ENCODE results near the gene LARP6.
"Not testable (repeated sequence)": the region's sequence is repeated elsewhere in the genome, so short reads cannot be mapped to it uniquely, and the experiment has no call there.

Gene LARP6

GRCh38 chr15:70853973-70854665, at the start of gene LARP6:
TSS of gene LARP6 (minus strand) at chr15:70854157. CDS start at chr15:70854088, 69 bp downstream.
- DNase-seq (ENCODE audit: low spot score) = peak; percentile 69

- peak; percentile 49 for DNase-seq (ENCODE audit: low spot score)
Measured at GRCh38 chr15:70902107-70902506, 48.1 kb upstream of the LARP6 start.

GRCh38 chr15:70892912-70893560, 39.1 kb upstream of the LARP6 start:
- no peak for DNase-seq (ENCODE audit: low spot score)

GRCh38 chr15:70892002-70892911, 38.3 kb upstream of the LARP6 start, which contains the start of the genes LRRC49 and THAP10:
TSS of gene LRRC49 (plus strand) at chr15:70892826. CDS start at chr15:70892895, 69 bp downstream.
TSS of gene THAP10 (minus strand) at chr15:70892433. CDS start at chr15:70892272, 161 bp downstream.
- peak; percentile 65 for DNase-seq (ENCODE audit: low spot score)

- no peak for DNase-seq (ENCODE audit: low spot score)
Measured at GRCh38 chr15:70882361-70882760, 28.4 kb upstream of the LARP6 start.

- DNase-seq (ENCODE audit: low spot score) = no peak
Measured at GRCh38 chr15:70880781-70881180, 26.8 kb upstream of the LARP6 start.

- DNase-seq (ENCODE audit: low spot score) = peak; percentile 64
Measured at GRCh38 chr15:70879401-70879800, 25.4 kb upstream of the LARP6 start.

- DNase-seq (ENCODE audit: low spot score) = no peak
Measured at GRCh38 chr15:70876683-70877082, 22.7 kb upstream of the LARP6 start.

GRCh38 chr15:70876011-70876410, 22.1 kb upstream of the LARP6 start:
- no peak for DNase-seq (ENCODE audit: low spot score)

- no peak for DNase-seq (ENCODE audit: low spot score)
Measured at GRCh38 chr15:70875001-70875782, 21.2 kb upstream of the LARP6 start.

- no peak for DNase-seq (ENCODE audit: low spot score)
Measured at GRCh38 chr15:70873232-70874054, 19.5 kb upstream of the LARP6 start.

GRCh38 chr15:70871490-70871889, 17.5 kb upstream of the LARP6 start:
- not testable (repeated sequence) for DNase-seq (ENCODE audit: low spot score)

- peak; percentile 60 for DNase-seq (ENCODE audit: low spot score)
Measured at GRCh38 chr15:70870051-70870450, 16.1 kb upstream of the LARP6 start.

GRCh38 chr15:70869346-70869745, 15.4 kb upstream of the LARP6 start:
- DNase-seq (ENCODE audit: low spot score) = no peak

- DNase-seq (ENCODE audit: low spot score) = no peak
Measured at GRCh38 chr15:70867911-70868467, 14.0 kb upstream of the LARP6 start.

- DNase-seq (ENCODE audit: low spot score) = no peak
Measured at GRCh38 chr15:70866982-70867641, 13.2 kb upstream of the LARP6 start.

- DNase-seq (ENCODE audit: low spot score) = peak; percentile 86
Measured at GRCh38 chr15:70863450-70864218, 9.7 kb upstream of the LARP6 start.

GRCh38 chr15:70859998-70860397, 6.0 kb upstream of the LARP6 start:
- no peak for DNase-seq (ENCODE audit: low spot score)

- no peak for DNase-seq (ENCODE audit: low spot score)
Measured at GRCh38 chr15:70859322-70859908, 5.5 kb upstream of the LARP6 start.

Measured in hepatic stellate cell (primary cell).